GM20000 (cell line): ENCODE data around the gene TPMT.

Experiments used
- DNase-seq: peaks from one replicate; pipeline ENCODE4 v3.0.0; 2012; ENCODE audit warnings: low spot score
- CTCF ChIP-seq: IDR thresholded peaks from 2 replicates; pipeline ENCODE4 v1.5.1; 2012; ENCODE audit warnings: mild to moderate bottlenecking, control low read depth; ENCODE audit errors: extremely low read depth, missing control alignments

The TPMT gene

GRCh38 chr6:18132346-18132745 is 22.5 kb downstream of the TPMT start:
- TF ChIP-seq CTCF, result no peak
- DNase-seq, result no peak

- no peak for TF ChIP-seq CTCF
- no peak for DNase-seq
These were observed 28.8 kb downstream of the TPMT start for GRCh38 chr6:18126121-18126520.

- peak; percentile 72 for TF ChIP-seq CTCF
- peak; percentile 89 for DNase-seq
These were observed 32.5 kb downstream of the TPMT start, which contains the start of gene NHLRC1 for GRCh38 chr6:18122128-18123093. NHLRC1 (minus strand) TSS chr6:18122677; CDS start chr6:18122606, 71 bp downstream.

- peak; percentile 29 for DNase-seq
- TF ChIP-seq CTCF, result no peak
These were observed 33.2 kb downstream of the TPMT start for GRCh38 chr6:18121580-18122127.

- no peak for DNase-seq
- TF ChIP-seq CTCF, result no peak
These were observed 35.6 kb downstream of the TPMT start for GRCh38 chr6:18119236-18119635.

GRCh38 chr6:18118330-18118729 is 36.5 kb downstream of the TPMT start:
- DNase-seq, result no peak
- no peak for TF ChIP-seq CTCF

- no peak for TF ChIP-seq CTCF
- no peak for DNase-seq
These were observed 37.7 kb downstream of the TPMT start for GRCh38 chr6:18117136-18117535.
